ENCODE data around the gene CPNE6.

DNA sequence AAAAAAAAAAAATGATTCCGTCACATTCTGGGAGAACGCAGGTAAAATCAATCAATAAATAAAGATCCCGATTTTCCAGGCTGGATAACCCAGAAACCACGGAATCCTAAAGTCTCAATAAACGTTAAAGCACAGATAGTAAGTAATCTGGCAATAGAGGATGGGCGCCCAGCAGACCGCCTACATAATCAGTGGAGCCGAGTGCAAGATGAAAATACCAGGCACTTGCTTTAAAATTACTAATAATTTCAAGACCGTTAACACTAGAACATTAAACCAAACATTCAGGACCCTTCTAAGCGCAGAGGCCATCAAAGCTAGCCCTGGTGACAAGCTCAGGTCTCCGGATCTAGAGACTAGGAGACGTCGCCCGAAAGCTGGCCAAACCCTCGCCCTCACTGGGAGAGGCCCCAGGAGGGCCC lies 42.0 kb downstream of the CPNE6 start:
- TF ChIP-seq ZBTB33 (IDR thresholded peaks at IDR 0.05; ENCODE audit: borderline replicate concordance, low read depth) (no peak), FOXM1 (IDR thresholded peaks at IDR 0.05; ENCODE audit: low read depth) (no peak), CTCF (IDR thresholded peaks at IDR 0.05) (no peak), NRF1 (IDR thresholded peaks at IDR 0.05; ENCODE audit: low read depth, low read length) (no peak), RFX5 (IDR thresholded peaks at IDR 0.05; ENCODE audit: low read length) (no peak), REST (IDR thresholded peaks at IDR 0.05; ENCODE audit: low read depth, low read length) (no peak), RAD21 (IDR thresholded peaks at IDR 0.05; ENCODE audit: low read length) (no peak), MXI1 (IDR thresholded peaks at IDR 0.05; ENCODE audit: low read depth, low read length) (no peak), CHD2 (IDR thresholded peaks at IDR 0.05; ENCODE audit: low read length, partially characterized antibody) (no peak), EZH2phosphoT487 (IDR thresholded peaks at IDR 0.05; ENCODE audit: borderline replicate concordance, low read depth) (no peak), SMC3 (IDR thresholded peaks at IDR 0.05; ENCODE audit: low read depth, low read length) (no peak), YY1 (IDR thresholded peaks at IDR 0.05; ENCODE audit: low read depth) (no peak), GATA2 (CRISPR knock-in tag; IDR thresholded peaks at IDR 0.05) (no peak)
- TF ChIP-seq, protein P1, sequence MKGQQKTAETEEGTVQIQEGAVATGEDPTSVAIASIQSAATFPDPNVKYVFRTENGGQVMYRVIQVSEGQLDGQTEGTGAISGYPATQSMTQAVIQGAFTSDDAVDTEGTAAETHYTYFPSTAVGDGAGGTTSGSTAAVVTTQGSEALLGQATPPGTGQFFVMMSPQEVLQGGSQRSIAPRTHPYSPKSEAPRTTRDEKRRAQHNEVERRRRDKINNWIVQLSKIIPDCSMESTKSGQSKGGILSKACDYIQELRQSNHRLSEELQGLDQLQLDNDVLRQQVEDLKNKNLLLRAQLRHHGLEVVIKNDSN (IDR thresholded peaks at IDR 0.05; ENCODE audit: borderline replicate concordance, low read depth), result no peak

Measured in SK-N-SH (cell line).